ENCODE measurements around the gene SUCLG2.
"Not testable (repeated sequence)": the region's sequence is repeated elsewhere in the genome, so short reads cannot be mapped to it uniquely, and the experiment has no call there.

Gene SUCLG2

GRCh38 chr3:67605377-67605776, 49.0 kb downstream of the SUCLG2 start:
- DNase-seq, result no peak

- DNase-seq, result no peak
These were observed 51.6 kb downstream of the SUCLG2 start for GRCh38 chr3:67602816-67603215.

- DNase-seq, result no peak
These were observed 52.3 kb downstream of the SUCLG2 start for GRCh38 chr3:67601919-67602608.

- no peak for DNase-seq
These were observed 53.0 kb downstream of the SUCLG2 start for GRCh38 chr3:67601385-67601784.

- no peak for DNase-seq
These were observed 54.6 kb downstream of the SUCLG2 start for GRCh38 chr3:67599821-67600220.

- DNase-seq, result no peak
These were observed 55.4 kb downstream of the SUCLG2 start for GRCh38 chr3:67598814-67599556.

- DNase-seq, result no peak
These were observed 59.0 kb downstream of the SUCLG2 start for GRCh38 chr3:67595424-67595823.

GRCh38 chr3:67593761-67594234, 60.6 kb downstream of the SUCLG2 start:
- no peak for DNase-seq

- DNase-seq, result no peak
These were observed 62.4 kb downstream of the SUCLG2 start for GRCh38 chr3:67592057-67592456.

GRCh38 chr3:67587811-67588210, 66.6 kb downstream of the SUCLG2 start:
- no peak for DNase-seq

GRCh38 chr3:67587301-67587700, 67.1 kb downstream of the SUCLG2 start:
- DNase-seq, result no peak

GRCh38 chr3:67584608-67585007, 69.8 kb downstream of the SUCLG2 start:
- DNase-seq, result not testable (repeated sequence)

GRCh38 chr3:67580430-67581000, 73.9 kb downstream of the SUCLG2 start:
- no peak for DNase-seq

- no peak for DNase-seq
These were observed 76.0 kb downstream of the SUCLG2 start for GRCh38 chr3:67578416-67578815.

GRCh38 chr3:67576441-67576840, 78.0 kb downstream of the SUCLG2 start:
- DNase-seq, result no peak

- DNase-seq, result no peak
These were observed 85.1 kb downstream of the SUCLG2 start for GRCh38 chr3:67569324-67569723.

- no peak for DNase-seq
These were observed 86.5 kb downstream of the SUCLG2 start for GRCh38 chr3:67567893-67568292.

- DNase-seq, result no peak
These were observed 89.4 kb downstream of the SUCLG2 start for GRCh38 chr3:67564973-67565372.

GRCh38 chr3:67564008-67564407, 90.4 kb downstream of the SUCLG2 start:
- no peak for DNase-seq

- DNase-seq, result no peak
These were observed 92.6 kb downstream of the SUCLG2 start for GRCh38 chr3:67561667-67562394.

- DNase-seq, result no peak
These were observed 93.1 kb downstream of the SUCLG2 start for GRCh38 chr3:67561266-67561665.

- DNase-seq, result no peak
These were observed 95.3 kb downstream of the SUCLG2 start for GRCh38 chr3:67559029-67559605.

GRCh38 chr3:67558426-67558825, 96.0 kb downstream of the SUCLG2 start:
- no peak for DNase-seq

Data from DMS79 treated with DMSO at 0.1 percent for 48 hours (cell line).